HAP-1 (cell line): Measurements from ENCODE around the gene CMSS1.

ENCODE experiments used
- DNase-seq, 2 experiments: peaks; one replicate each; pipeline ENCODE4 v3.0.0-alpha.2; 2016 to 2020; ENCODE audit warnings: low spot score in 2 of 2
- H3K27me3 ChIP-seq: fragments of 250-450 bp; sonication (Bioruptor Pico); 2 replicates; pipeline ENCODE4 v1.5.1; 2020; ENCODE audit warnings: low read depth, mild to moderate bottlenecking, moderate library complexity
- H3K36me3 ChIP-seq: fragments of 250-450 bp; sonication (Bioruptor Pico); replicated peaks from 2 replicates; pipeline ENCODE4 v1.5.1; 2020; ENCODE audit warnings: mild to moderate bottlenecking
- H3K4me1 ChIP-seq: fragments of 250-450 bp; sonication (Bioruptor Pico); 2 replicates; pipeline ENCODE4 v1.5.1; 2020; ENCODE audit warnings: mild to moderate bottlenecking
- H3K4me3 ChIP-seq: fragments of 250-450 bp; sonication (Bioruptor Pico); 2 replicates; pipeline ENCODE4 v1.5.1; 2020; ENCODE audit warnings: mild to moderate bottlenecking, moderate library complexity
- H3K9me3 ChIP-seq: fragments of 250-450 bp; sonication (Bioruptor Pico); 2 replicates; pipeline ENCODE4 v1.5.1; 2020; ENCODE audit warnings: mild to moderate bottlenecking, moderate library complexity
- in situ Hi-C: fragments of 300-500 bp; cut with MboI; formaldehyde crosslinking; loops from 3 replicates; pipeline ENCODE4 v1.14.3; 2020; ENCODE audit warnings: low sequenced_read_pairs, inconsistent platforms, mixed read lengths

Gene CMSS1

GRCh38 chr3:99875929-99876841 lies 58.5 kb downstream of the CMSS1 start:
- Histone ChIP-seq H3K36me3 (no peaks in the 10 kb centered on the region), H3K4me3 (peak overlapping the region; percentile 34), H3K9me3 (no peaks in the 10 kb centered on the region), H3K27me3 (no peaks in the 10 kb centered on the region), H3K4me1 (peaks cover 10% of the 10 kb centered on the region)
- in situ Hi-C loops, result no loop called here
- peak; percentile 56 to 80 for DNase-seq

- Histone ChIP-seq H3K27me3 (no peaks in the 10 kb centered on the region), H3K4me1 (peaks cover 10% of the 10 kb centered on the region), H3K9me3 (no peaks in the 10 kb centered on the region), H3K36me3 (no peaks in the 10 kb centered on the region), H3K4me3 (no peak overlapping the region)
- DNase-seq, result no peak
- in situ Hi-C loops, result no loop called here
Observed at GRCh38 chr3:99877031-99877579, 59.4 kb downstream of the CMSS1 start.

DNA sequence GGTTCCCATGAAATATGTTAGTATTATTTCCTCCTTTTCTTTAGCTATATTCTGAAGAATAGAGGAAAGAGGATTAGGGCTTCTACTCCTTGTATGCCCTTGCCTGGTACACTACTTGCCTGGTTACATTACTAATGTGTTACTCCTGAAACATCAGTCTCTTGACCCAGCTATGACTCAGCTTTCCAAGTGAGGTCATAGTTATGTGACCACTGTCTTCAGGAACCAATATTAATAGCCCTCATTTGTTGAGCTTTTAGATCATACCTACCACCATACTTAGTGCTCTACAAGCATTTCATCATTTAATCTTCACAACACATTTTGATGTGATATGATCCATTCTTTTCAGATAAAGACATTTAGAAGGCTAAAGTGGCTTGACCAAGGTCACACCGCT lies 60.3 kb downstream of the CMSS1 start:
- no peaks in the 10 kb centered on the region for H3K27me3 ChIP-seq
- H3K4me1 ChIP-seq, result peaks cover 10% of the 10 kb centered on the region
- no peaks in the 10 kb centered on the region for H3K36me3 ChIP-seq
- in situ Hi-C loops, result no loop called here
- H3K9me3 ChIP-seq, result no peaks in the 10 kb centered on the region
- DNase-seq, result no peak
- no peak overlapping the region for H3K4me3 ChIP-seq

GRCh38 chr3:99879275-99879674 lies 61.6 kb downstream of the CMSS1 start:
- Histone ChIP-seq H3K4me1 (peaks cover 10% of the 10 kb centered on the region), H3K27me3 (no peaks in the 10 kb centered on the region), H3K9me3 (no peaks in the 10 kb centered on the region), H3K4me3 (no peak overlapping the region), H3K36me3 (no peaks in the 10 kb centered on the region)
- in situ Hi-C loops, result no loop called here
- no peak for DNase-seq

GRCh38 chr3:99881121-99881524 lies 63.5 kb downstream of the CMSS1 start:
- Histone ChIP-seq H3K27me3 (no peaks in the 10 kb centered on the region), H3K36me3 (no peaks in the 10 kb centered on the region), H3K4me3 (no peak overlapping the region), H3K9me3 (no peaks in the 10 kb centered on the region), H3K4me1 (peaks cover 7% of the 10 kb centered on the region)
- in situ Hi-C loops, result no loop called here
- no peak for DNase-seq

DNA sequence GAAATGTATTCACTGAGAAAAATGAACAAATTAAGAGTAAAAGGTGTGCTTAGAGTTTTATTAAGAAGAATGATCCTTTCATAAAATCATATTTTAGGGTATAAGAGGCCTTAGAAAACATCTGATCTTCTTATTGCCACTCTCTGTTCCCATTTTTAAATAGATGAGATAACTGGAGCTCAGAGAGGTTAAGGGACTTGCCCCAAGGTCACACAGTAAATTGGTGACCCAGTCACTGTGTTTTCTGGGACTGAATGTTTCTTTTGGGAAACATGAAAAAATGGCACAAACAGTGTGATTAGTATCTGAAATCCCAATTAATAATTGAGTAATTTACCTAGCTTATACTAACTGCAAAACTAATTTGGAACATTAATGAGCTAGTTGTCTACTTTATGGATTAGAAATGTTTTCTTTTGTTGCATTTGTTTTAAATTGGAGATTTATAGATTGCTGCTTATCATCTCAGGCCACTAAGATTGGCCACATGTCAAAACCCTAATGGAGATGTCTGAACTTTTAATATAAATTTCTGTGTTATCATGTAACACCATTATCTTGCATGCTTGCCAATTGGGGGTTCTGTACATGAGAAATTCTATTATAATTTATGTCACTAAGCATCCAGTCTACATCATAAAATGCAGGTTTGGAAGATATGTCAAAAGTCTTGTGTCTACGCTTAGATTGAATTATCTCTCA lies 64.9 kb downstream of the CMSS1 start:
- Histone ChIP-seq H3K9me3 (no peaks in the 10 kb centered on the region), H3K4me1 (no peaks in the 10 kb centered on the region; the same call in none of the 2 replicates), H3K4me3 (no peak overlapping the region), H3K36me3 (no peaks in the 10 kb centered on the region), H3K27me3 (no peaks in the 10 kb centered on the region)
- no peak for DNase-seq
- in situ Hi-C loops, result no loop called here

DNA sequence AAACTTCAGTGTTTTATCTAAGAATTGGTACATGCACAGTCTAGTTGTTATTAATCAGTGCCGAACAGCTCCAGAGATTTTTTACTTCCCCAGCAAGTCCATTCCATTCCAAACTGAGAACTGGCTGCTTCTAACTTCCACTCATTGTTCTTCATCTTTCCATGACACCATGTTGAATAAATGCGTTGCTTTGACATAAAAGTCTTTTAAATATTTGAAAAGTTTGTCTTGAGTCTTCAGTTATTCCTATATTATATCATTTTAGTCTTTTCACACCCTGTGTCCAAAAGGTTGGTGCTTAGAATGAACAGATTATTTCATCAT lies 65.4 kb downstream of the CMSS1 start:
- DNase-seq, result no peak
- Histone ChIP-seq H3K9me3 (no peaks in the 10 kb centered on the region), H3K36me3 (no peaks in the 10 kb centered on the region), H3K4me1 (no peaks in the 10 kb centered on the region; the same call in none of the 2 replicates), H3K27me3 (no peaks in the 10 kb centered on the region), H3K4me3 (no peak overlapping the region)
- in situ Hi-C loops, result no loop called here

DNA sequence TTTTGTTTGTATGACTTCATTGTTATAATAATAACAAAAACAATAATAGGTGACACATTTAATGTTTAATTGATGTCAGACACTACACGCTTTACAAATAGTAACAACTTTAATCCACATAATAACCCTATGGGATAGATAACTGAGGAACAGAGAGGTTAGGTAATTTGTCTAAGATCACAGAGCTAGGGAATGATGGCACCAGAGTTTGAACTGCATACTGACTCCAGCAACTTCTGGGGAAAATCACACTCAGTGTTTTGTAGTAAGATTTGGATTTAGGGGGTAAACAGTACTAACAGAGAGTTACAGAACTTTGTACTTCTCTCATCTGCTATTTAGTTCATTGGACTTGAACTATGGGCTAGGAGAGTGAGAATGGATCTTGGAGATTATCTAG lies 66.0 kb downstream of the CMSS1 start:
- in situ Hi-C loops, result no loop called here
- Histone ChIP-seq H3K36me3 (no peaks in the 10 kb centered on the region), H3K4me1 (no peaks in the 10 kb centered on the region; the same call in none of the 2 replicates), H3K27me3 (no peaks in the 10 kb centered on the region), H3K4me3 (no peak overlapping the region), H3K9me3 (no peaks in the 10 kb centered on the region)
- DNase-seq, result no peak

DNA sequence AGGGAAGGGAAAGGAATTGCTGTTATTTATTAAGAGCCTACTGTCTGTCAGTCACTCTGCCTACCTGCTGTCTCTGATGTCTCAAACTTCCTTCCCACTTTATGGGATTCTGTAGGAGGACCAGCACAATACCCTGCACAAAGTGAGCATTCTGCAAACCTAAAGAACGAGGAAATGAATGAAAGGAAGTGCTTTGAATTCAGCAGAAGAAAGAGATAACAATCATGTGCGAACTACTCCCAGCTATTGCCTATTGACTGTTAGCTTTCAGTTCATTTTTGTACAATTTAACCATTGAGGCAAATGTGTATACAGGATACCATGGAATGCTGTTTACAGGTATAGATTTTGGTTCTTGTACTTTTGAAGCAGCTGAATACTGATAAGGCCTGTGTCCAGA lies 66.8 kb downstream of the CMSS1 start:
- no peaks in the 10 kb centered on the region for H3K27me3 ChIP-seq
- no peaks in the 10 kb centered on the region for H3K9me3 ChIP-seq
- H3K36me3 ChIP-seq, result no peaks in the 10 kb centered on the region
- H3K4me1 ChIP-seq, result no peaks in the 10 kb centered on the region; the same call in none of the 2 replicates
- no peak overlapping the region for H3K4me3 ChIP-seq
- DNase-seq, result peak in 1 of 2 experiments; percentile 41
- in situ Hi-C loops, result no loop called here

GRCh38 chr3:99885085-99885484 lies 67.4 kb downstream of the CMSS1 start:
- no peaks in the 10 kb centered on the region for H3K9me3 ChIP-seq
- no peaks in the 10 kb centered on the region for H3K36me3 ChIP-seq
- no peaks in the 10 kb centered on the region; the same call in none of the 2 replicates for H3K4me1 ChIP-seq
- in situ Hi-C loops, result no loop called here
- no peak for DNase-seq
- H3K27me3 ChIP-seq, result no peaks in the 10 kb centered on the region
- no peak overlapping the region for H3K4me3 ChIP-seq

DNA sequence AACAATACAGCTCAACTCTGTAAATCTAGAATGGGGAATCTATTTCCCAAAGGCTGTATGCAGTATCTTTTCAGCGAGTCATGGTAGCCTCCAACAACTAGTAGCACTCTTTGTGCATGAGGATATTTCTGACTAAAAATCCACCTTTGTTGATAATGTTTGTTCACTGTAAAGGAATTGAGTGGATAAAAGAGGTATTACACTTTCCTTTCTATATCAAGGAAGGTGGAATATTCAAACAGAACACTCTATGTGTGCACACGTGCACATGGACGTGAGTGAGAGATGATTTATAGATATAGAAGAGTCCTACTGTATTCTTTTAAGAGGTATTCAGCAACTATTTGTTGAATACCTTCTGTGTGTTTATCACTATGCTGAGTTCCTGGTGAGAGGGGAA lies 68.2 kb downstream of the CMSS1 start:
- Histone ChIP-seq H3K36me3 (no peaks in the 10 kb centered on the region), H3K27me3 (no peaks in the 10 kb centered on the region), H3K4me1 (no peaks in the 10 kb centered on the region; the same call in none of the 2 replicates), H3K4me3 (no peak overlapping the region), H3K9me3 (no peaks in the 10 kb centered on the region)
- DNase-seq, result no peak
- in situ Hi-C loops, result no loop called here

GRCh38 chr3:99891610-99892285 lies 74.1 kb downstream of the CMSS1 start:
- Histone ChIP-seq H3K27me3 (no peaks in the 10 kb centered on the region), H3K9me3 (no peaks in the 10 kb centered on the region), H3K36me3 (no peaks in the 10 kb centered on the region), H3K4me3 (no peak overlapping the region), H3K4me1 (peaks cover 9% of the 10 kb centered on the region)
- no peak for DNase-seq
- in situ Hi-C loops, result no loop called here

GRCh38 chr3:99892332-99892731 lies 74.7 kb downstream of the CMSS1 start:
- in situ Hi-C loops, result no loop called here

More at GRCh38 chr3:99892332-99892731, 74.7 kb downstream of the CMSS1 start:
- Histone ChIP-seq H3K9me3 (no peaks in the 10 kb centered on the region), H3K4me1 (peaks cover 9% of the 10 kb centered on the region), H3K27me3 (no peaks in the 10 kb centered on the region), H3K36me3 (no peaks in the 10 kb centered on the region), H3K4me3 (no peak overlapping the region)
- DNase-seq, result no peak
